ENCODE results near the gene PAPSS1.

GRCh38 chr4:107616838-107617389 is 103.1 kb downstream of the PAPSS1 start:
- TF ChIP-seq CTCF (IDR thresholded peaks at IDR 0.05) (no peak), POLR2A (IDR thresholded peaks at IDR 0.05) (no peak)

Data from esophagus squamous epithelium (tissue), 4 donors.